Inflammatory macrophage treated with lipopolysaccharide for 1 hour (primary cell): ENCODE results near the gene ENTPD8.

Experiments
- DNase-seq, 2 donors: peaks; one replicate each; pipeline ENCODE4 v3.0.0-alpha.2; 2020 to 2022

ENTPD8 gene, protein sequence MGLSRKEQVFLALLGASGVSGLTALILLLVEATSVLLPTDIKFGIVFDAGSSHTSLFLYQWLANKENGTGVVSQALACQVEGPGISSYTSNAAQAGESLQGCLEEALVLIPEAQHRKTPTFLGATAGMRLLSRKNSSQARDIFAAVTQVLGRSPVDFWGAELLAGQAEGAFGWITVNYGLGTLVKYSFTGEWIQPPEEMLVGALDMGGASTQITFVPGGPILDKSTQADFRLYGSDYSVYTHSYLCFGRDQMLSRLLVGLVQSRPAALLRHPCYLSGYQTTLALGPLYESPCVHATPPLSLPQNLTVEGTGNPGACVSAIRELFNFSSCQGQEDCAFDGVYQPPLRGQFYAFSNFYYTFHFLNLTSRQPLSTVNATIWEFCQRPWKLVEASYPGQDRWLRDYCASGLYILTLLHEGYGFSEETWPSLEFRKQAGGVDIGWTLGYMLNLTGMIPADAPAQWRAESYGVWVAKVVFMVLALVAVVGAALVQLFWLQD

DNA sequence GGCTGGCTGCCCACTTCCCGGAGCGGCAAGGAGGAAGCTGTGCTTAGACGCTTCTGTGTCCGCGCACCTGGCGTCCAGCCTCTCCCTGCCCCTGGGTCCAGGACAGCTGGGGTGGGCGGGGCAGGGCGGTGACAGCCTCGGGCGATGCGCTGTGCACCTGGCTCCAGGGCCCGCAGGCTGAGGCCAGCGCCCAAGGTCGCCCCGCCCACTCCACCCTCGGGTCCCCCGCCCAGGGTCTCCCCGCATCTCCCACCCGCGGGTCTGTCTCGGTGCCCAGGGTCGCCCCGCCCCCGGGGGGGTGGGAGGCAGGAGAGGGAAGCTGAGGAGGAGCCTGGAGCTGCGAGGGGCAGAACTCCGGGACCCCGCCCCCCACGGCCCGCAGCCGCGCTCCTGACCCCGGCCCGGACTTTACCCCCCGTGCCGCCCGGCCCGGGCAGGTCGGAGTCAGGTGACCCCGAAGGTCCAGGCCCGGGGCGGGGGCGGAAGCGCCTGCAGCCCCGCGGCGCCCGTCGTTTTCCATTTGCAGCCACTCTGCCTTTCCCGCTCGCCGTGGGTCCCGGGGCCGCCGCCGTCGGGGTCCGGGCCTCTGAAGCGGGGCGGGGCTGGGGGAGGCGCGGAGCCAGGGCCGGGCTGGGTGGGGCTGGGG is at the start of gene ENTPD8:
ENTPD8 (minus strand) TSS at position 69 of the 646 bp plus-strand sequence. CDS start 3,072 bp downstream, outside the sequence.
- no peak for DNase-seq

DNA sequence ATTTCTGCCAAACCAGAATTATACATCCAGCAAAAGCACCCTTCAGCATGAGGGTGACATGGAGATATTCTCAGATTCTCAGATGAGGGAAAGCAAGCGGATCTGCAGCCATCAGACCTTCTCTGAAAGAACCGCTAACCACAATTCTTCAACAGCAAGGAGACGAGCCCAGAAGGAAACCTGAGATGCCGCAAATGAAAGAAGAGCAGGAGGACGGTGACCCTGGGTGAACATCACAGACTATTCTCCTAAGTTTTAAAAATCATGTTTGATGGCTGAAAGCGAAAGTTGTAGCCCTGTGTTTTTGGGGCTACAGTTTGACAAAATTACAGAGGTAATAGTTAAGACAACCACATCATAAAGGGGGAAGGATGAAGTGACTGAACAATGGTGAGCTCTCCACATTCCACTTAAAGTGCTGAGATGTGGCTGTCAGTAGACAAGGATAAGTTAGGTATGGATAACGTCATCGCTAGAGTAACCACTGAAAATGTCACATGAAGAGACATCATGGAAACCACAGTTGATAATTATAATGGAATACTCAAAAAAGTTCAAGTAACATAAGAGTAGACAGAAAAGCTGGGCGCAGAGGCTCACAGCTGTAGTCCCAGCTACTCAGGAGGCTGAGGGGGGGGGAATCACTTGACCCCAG is 49.5 kb upstream of the ENTPD8 start:
- no peak for DNase-seq

DNA sequence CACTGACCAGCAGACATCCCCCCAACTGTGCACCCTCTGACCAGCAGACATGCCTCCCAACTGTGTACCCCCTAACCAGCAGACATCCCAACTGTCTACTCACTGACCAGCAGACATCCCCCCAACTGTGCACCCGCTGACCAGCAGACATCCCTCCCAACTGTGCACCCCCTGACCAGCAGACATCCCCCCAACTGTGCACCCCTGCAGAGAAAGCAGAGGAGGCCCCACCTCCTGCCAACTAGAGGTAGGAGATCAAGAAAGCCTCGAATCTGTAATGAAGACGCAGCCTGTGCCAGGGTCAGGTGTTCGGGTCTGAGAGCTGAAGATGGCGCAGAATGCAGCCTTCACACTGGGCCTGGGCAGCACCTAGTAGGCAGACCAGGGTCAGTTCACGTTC is 47.7 kb upstream of the ENTPD8 start:
- DNase-seq = no peak

DNA sequence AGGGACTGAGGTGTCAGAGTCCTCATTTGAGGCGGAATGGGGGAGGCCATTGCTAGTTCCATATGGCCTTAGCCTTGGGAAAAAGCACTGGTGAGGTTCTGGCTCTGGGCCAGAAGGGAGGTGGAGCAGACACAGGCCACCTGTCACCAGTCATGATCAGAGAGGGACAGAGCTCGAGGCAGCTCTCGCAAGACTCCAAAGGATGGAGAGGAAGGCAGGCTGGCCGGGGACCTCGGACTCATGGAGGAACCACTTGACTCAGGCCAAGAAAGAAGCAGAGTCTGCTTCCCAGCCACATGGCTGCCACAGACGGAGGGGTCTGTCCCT is 47.1 kb upstream of the ENTPD8 start:
- DNase-seq = no peak

DNA sequence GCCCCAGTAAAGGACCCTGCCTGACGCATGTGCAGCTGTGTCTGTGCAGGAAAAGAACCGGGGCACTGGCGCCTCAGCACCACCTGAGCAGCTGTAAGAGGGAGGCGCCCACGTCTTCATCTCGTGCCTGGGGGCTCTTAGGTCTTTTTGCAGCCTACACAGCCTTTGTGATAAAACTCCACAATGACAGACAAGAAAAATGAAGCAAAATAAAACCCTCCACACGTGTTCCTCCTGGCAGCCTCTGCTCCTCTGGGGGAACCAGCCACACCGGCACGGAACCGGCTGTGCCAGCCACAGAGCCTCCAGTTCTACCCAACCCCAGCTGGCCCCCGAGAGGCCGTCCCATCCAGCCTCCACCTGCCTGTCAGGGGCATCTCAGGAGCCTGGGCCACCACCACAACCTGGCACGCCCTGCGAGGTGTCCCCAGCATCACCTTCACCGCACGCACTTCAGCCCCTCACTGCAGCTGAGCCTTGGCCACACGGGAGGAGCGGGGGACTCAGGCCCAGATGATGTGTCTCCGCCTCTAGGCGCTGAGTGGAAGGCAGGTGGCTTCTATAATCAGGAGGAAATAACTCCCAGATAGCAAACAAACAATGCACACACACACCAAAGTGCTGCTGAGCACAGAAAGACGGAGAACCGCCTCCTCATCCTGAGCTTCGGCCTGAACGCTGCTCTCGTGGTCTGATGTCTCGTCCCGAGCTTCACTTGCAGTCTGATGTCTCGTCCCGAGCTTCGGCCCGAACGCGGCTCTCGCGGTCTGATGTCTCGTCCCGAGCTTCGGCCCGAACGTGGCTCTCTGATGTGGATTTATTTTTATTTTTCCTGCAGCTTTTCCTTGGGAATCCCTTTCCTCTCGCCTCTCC is 46.5 kb upstream of the ENTPD8 start:
- DNase-seq = no peak

DNA sequence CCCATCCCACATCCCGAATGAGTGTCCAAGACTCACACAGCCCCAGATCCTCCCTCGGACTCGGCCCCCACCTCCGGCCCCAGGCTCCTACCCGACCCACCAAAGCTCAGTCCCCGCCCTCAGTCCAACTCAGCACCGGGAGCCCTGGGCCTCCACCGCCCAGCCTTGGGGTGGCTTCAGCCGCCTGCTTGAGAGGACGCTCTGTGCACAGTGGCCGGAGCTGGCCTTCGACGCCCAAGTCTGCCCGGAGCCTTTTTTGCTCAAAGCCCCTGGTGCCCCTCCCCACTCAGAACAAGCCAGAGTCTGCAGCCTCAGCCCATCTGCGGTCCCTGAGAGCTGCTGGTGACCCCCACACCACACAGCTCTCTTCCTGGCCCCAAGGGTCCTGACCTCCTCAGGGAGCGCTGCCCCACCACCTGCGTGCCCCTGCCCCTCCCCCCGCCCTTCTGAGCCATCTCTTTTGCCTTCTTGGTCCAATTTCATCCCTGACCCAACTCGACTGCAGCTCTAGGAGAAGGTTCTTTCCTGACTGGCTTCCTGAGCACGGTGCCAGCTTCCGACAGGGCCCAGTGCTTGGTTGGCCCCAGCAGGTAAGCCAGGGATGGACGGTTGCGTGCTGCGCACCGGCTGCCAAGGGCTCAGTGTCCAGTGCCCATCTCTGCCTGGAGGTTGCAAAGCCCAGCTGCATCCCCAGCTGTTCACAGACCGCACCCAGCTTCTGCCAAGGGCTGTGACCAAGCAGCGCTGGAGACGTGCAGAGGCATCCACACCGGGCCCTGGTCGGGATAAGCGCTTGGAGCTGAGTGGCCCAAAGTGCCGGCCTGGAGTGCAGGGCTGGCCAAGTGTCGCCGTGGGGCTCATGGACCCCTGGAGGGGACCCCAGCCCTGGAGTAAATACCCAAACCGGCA is 45.6 kb upstream of the ENTPD8 start:
- no peak for DNase-seq

DNA sequence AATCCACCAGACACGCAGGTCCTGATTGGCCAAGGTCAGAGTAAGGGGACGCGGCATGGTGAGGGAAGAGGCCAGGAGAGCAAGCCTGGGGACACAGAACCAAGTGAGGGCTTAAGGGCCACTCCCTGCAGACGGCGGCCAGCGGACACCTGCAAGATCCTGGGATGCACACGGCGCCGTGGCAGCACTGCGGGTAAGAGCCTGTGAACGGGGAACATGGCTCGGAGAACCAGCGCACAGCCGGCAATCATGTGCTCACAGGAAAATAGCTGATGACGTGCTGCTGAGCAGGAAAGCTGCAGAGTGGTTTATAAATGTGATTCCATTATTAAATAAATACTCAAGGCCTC is 45.0 kb upstream of the ENTPD8 start:
- DNase-seq = no peak

DNA sequence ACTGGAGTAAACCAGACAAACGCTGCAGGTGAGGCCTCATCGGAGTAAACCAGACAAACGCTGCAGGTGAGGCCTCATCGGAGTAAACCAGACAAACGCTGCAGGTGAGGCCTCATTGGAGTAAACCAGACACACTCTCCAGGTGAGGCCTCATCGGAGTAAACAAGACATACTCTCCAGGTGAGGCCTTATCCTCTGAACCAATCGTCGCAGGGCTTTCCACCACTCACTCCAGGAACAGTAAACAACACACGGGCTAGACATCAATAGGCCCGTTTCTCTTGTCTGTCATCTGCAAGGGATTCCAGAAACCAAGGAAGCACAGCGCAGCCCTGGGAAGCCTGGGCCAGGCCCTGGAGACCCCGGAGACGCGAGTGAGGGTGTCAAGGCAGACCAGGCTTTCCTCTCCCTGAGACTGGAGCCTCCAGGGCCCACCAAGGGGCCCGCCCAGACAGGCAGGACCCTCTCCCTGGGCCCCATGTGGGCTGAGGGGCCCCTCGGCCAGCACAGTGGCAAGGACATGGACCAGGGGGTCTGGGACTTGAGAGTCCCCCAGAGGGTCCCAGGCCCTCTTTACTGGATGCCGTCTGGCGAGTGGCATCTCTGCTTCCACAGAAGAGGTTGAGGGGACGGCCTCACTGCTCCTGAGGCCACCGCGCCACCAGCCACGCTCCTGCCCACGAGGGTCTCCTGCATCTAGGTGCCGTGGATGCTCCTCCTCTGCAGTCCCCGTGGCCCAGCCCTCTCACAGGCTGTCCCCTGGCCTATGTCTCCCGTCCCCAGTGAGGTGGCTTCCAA is 44.4 kb upstream of the ENTPD8 start:
- no peak for DNase-seq

DNA sequence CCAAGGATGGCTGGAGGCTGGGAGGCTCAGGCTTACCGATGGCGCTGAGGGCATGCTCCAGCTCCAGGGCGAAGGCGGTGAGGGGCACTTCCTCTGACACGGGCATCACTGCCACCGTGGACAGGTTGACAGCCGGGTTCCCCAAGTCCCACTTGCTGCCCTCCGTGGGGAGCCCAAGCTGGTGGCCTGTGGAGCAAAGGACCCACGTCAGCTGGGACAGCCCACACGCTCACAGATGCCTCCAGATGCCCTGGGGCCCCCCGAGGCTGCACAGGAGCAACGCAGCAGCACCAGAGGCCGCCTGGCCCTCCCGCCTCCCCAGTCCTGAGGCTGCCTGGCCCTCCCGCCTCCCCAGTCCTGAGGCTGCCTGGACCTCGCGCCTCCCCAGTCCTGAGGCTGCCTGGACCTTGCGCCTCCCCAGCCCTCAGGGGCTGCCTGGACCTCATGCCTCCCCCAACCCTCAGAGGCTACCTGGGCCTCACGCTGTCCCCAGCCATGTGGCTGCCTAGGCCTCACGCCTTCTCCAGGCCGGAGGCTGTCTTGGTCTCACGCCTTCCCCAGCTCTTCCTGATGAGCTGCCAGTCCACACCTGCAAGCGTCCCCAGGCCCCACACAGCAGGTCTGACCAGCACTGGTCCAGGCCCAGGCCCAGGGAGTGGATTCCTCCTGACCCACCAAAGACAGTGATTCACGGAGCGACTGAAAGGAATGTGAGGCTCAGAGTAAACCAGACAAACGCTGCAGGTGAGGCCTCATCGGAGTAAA is 43.6 kb upstream of the ENTPD8 start:
- no peak for DNase-seq

DNA sequence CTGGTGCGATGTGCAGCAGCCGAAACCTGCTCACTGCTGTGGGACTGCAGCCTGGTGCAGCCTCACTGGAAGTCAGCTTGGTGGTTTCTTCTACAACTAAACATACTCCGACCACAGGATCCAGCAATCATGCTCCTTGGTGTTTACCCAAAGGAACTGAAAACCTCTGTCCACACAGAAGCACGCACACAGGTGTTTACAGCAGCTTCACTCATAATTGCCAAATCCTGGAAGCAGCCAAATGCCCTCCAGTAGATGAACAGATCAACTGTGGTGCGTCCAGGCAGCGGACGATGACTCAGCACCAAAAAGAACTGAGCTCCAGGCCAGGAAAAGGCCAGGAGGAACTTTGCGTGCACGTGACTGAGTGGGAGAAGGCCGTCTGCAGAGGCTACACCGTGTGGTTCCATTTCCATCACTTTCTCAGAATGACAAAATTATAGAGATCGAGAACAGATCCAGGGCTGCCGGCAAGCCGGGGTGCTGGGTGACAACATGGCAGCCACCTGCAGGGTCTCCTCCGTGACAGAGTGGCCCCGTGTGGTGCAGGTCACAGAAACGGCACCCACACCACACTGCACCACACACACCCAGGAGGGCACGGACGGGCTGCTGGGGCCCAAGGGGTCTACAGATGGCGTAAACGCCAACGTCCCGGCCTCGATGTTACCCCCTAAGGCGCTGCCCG is 41.1 kb upstream of the ENTPD8 start:
- DNase-seq = peak; percentile 83 to 85

DNA sequence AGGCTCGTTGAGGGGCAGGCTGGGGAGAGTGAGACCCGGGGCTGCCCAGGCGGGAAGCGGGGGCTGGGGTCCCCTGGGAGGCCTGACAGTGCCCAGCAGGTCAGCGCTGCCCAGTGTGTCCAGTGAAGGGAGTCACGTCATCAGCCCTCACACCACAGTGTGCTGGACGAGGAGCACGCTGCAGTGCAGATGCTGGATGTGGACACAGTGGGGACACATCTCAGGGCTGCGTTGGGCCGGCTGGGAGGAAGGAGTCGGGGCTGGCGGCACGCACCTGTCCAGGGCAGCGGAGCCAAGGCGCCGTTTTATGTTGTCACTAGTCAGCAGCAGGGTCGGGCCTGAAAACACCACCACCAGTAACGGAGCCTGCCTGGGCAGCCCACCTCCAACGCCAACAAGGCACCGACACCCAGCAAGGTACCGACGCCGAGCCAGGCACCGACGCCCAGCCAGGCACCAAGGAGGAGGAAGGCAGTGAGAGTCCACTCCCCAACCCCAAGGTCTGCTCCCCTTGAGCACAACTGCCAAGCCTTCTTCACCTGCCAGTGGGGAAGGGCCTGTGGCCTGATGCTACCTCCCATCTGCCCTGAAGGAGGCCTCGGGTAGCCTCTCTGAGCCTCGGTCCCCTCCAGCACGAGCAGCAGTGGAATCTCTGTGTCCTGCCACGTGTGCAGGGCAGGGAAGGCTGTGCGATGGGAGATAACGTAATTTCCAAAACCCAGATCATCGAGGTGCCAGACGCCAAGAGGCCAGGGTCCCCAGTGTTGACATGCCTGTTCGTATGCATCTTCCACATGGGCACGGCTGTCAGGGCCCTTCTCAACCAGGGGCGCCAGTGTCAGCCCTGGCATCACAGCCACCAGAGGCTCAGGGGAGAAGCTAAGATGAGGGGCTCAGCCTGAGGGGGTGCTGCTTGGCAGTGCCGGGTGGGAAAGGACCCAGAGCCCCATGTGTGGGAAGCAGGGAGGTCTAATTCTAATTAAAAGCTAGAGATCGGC is 39.8 kb upstream of the ENTPD8 start:
- no peak for DNase-seq

DNA sequence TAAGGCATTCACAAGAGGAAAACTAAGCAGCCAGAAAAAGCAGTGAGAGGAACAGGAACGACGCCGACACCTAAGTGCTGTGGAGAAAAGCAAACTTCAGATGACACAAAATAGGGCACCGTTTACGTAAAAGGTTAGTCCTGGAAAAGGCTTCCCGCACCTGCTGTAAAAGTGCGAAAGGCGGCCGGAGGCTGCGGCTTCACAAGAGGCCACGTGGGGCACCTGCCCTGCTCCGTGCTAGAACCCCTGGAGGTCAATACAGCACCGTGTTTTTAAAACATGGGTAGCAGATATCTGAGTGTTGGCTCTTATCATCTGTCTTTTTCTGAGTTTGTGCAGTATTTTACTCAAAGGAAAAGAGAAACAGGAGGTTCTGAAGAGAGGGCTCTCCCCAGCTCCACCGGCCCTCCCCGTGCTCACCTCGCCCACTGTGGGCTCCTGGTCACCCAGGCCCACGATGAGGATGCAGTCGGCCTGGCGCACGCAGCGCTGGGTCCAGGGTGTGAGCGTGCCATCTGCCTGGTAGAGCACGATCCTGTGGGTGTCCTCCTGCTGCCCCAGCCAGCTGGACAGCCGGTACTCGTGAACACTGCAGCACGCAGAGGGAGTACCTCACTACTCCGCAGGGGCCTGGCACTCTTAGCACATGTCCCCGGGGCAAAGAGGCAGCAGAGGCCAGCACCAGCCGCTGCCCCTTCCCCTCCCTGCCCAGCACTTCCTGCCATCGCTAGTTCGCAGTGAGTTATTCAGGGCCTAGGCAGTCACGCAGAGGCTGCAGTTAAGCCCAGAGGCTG is 38.9 kb upstream of the ENTPD8 start:
- DNase-seq = no peak

DNA sequence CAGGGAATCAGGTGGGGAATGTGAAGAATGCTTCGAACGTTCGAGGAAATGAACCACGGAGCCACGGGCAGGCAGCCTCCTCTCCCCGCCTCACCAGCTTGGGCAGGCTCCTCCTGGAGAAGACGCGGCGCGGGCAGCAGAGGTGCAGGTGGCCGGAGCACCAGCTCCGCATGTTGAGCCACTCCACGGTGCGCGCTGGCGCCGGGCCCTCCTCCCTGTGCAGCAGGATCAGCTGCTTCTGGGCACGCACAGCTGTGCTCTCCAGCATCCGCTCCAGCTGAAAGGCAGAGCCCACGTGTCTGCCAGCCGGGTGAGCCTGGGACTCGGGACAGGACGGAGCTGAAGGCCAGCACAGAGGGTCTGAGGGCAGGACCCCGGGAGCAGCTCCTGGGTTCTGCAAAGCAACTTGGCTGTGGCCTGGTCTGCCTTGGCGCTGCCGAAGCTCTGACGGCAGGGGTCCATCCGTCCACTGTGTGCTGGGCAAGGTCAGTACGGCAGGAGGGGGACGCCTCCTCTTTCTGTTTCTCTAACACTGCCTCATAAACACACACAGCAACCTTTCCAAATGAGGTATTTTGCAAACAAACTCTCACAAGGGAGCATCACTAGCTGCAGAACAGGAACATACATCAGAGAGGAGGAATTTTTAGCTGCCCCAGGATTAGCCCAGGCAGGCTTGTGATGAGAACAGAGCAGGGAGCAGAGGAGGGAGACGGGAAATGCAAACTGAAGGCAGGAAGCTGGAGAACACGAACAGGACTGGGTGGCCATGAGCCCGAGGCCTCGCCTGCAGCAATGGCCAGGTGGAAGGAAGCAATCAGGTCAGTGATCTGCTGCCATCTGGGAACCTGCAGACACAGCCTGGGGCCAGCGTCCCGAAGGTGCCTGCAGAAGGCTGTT is 38.1 kb upstream of the ENTPD8 start:
- no peak for DNase-seq

DNA sequence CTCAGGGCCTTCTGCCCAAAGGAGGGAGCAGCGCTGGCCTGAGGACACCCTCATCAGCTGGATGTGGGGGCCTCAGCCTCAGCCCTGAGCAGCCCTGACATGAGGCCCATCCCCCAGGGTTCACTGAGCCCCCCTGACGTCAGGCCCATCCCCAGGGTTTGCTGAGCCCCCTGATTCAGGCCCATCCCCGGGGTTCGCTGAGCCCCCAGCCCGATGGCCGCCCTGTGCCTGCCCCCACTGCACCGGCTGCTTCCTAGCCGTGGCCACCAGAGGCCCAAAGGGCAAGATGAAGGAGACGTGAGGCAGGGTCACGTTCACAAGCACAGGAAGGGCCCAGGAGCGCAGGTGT is 37.4 kb upstream of the ENTPD8 start:
- DNase-seq = no peak

DNA sequence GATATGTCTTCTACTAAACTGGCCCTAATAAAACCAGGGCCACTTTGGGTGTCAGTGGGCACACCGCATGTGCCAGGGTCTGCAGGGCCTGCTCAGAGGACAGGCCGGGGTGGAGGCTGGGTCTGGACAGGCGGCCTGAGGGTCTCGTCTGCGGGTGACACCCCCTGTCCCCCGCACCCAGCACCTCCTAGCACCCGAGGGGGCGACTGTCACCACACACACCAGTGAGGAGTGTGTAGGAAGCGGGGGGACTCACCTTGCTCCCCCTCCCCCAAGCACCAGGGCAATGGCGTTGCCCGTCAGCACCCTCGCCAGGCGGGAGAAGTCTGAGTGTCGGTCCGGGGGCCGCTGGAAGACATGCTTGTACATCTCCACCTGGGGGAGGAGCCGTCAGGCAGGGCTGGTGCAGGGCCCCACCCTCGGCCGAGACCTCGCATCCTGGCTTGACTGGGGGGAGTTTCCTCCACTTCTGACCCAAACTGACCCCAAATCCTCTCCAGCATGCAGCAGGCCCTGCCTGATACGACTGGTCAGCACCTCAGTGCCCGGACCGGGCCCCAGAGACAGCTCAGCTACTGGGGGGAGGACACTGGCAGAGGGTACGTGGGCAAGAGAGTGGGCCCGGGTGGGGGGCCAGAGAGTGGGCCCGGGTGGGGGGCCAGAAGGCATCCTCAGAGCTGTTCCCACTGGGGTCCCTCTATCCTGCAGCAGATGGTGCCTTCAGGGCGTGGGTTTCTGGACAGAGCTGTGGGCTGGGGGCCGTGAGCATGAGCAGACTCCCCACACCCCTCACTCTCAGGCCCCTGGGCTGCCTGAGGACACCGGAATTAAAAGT is 36.8 kb upstream of the ENTPD8 start:
- DNase-seq = no peak

DNA sequence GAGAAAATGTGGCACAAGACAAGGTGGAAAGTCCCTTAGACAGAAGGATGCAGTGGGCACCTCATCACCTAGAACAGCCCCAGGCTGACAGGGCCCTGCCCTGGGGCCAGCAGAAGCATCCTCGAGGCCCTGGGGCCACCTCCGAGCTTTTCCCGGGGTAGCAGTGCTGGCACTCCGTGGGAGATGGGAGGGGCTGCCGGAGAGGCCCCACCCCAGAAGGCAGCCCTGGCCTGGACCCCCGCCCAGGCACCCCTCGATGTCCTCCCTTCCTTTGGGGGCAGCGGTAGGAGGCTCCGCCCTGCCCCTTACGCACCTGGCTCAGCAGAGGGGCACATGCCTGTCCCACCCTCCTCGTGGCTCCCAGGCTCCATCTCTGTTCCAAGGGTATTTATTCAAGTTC is 35.7 kb upstream of the ENTPD8 start:
- DNase-seq = no peak
